GM12872 (cell line): ENCODE measurements around the gene DNAJC8.

Experiments
- CTCF ChIP-seq: IDR thresholded peaks from 3 replicates; pipeline ENCODE4 v1.5.1; 2011; ENCODE audit warnings: low read depth, mild to moderate bottlenecking, low read length, moderate library complexity; ENCODE audit not compliant: insufficient read depth

DNAJC8 gene

GRCh38 chr1:28259934-28260802 is 27.3 kb upstream of the DNAJC8 start:
- no peak for TF ChIP-seq CTCF

- no peak for TF ChIP-seq CTCF
Observed at GRCh38 chr1:28259252-28259933, 26.6 kb upstream of the DNAJC8 start, which contains the start of gene SESN2. TSS of gene SESN2 (plus strand) at chr1:28259518. CDS start at chr1:28259848, 330 bp downstream.

GRCh38 chr1:28258628-28259251 is 25.9 kb upstream of the DNAJC8 start:
- TF ChIP-seq CTCF: no peak

- no peak for TF ChIP-seq CTCF
Observed at GRCh38 chr1:28257736-28258135, 24.9 kb upstream of the DNAJC8 start.

- no peak for TF ChIP-seq CTCF
Observed at GRCh38 chr1:28256197-28256827, 23.5 kb upstream of the DNAJC8 start.

GRCh38 chr1:28249866-28250295 is 17.1 kb upstream of the DNAJC8 start:
- TF ChIP-seq CTCF: no peak
